Neural crest cell (in vitro differentiated cells): ENCODE data around the gene AGPAT3. TPM values are rescaled to one million over a fixed set of nuclear protein-coding genes. Genes with fewer than 3 reads are reported as not detected.

Source experiments
- DNase-seq: peaks from one replicate; pipeline ENCODE4 v3.0.0; 2021; ENCODE audit warnings: low read depth, mixed read lengths, low spot score
- H3K27ac Mint-ChIP-seq: one replicate; pipeline ENCODE4 v1.8.0; 2021; ENCODE audit warnings: mild to moderate bottlenecking, mixed read lengths; ENCODE audit not compliant: unreplicated experiment
- H3K27me3 Mint-ChIP-seq: 2 replicates; pipeline ENCODE4 v1.8.0; 2021; ENCODE audit warnings: low read depth, mild to moderate bottlenecking, mixed read lengths
- H3K36me3 Mint-ChIP-seq: 2 replicates; pipeline ENCODE4 v1.8.0; 2021; ENCODE audit warnings: low read depth, mild to moderate bottlenecking, mixed read lengths
- H3K4me1 Mint-ChIP-seq: 2 replicates; pipeline ENCODE4 v1.8.0; 2021; ENCODE audit warnings: mixed read lengths
- H3K4me3 Mint-ChIP-seq: one replicate; pipeline ENCODE4 v1.8.0; 2021; ENCODE audit warnings: mild to moderate bottlenecking, mixed read lengths
- H3K9me3 Mint-ChIP-seq: 2 replicates; pipeline ENCODE4 v1.8.0; 2021; ENCODE audit warnings: mixed read lengths
- total RNA-seq: library from RNA; stranded (reverse); gene quantifications from 2 replicates; pipeline ENCODE4 v1.2.1, GENCODE V29; 2021
- TF ChIP-seq, protein P1 (sequence below): fragments of 200-600 bp; sonication (generic); conservative IDR thresholded peaks from 2 replicates; pipeline ENCODE4 v1.5.0; 2021; ENCODE audit warnings: antibody characterized with exemption, mild to moderate bottlenecking

AGPAT3 gene
- total RNA-seq, 1 donor from 2014 or later: 37.3 TPM

DNA sequence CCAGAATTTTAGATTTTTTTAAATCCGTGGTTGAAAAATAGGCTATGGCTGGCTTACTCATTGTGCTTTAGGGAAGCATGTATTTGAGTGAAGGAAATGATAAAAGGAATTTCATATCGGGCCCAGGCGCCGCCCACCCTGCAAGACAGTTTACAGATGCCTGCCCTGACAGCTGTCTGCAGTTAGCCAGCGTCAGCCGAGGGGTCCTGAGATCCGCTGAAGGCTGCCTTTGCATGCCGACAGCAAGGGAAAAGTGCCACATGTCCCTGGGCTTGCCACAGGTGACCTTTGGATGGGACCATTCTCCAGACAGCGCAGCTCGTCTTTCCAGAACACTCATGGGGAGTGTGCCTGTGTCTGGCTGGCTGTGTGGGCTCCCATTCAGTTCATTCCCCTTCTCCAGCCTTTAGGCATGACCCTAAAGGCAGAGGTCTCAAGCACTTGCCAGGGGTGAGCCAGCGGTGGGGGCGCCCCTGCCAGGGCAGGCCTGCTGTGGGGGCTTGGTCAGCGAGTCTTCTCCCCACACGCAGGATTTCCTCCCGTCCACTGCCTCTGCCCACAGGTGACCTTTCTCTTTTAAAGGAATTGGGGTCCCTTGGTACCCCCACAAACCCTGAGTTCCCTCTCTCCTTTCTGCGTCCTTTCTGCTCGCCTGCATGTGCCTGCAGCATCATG, 101.0 kb downstream of the AGPAT3 start:
- Mint-ChIP-seq H3K4me3 (no peak overlapping the region), H3K9me3 (no peaks in the 10 kb centered on the region), H3K27ac (no peak overlapping the region), H3K36me3 (peaks cover 8% of the 10 kb centered on the region), H3K4me1 (no peaks in the 10 kb centered on the region), H3K27me3 (no peaks in the 10 kb centered on the region)
- no peak for DNase-seq
- TF ChIP-seq, protein P1, sequence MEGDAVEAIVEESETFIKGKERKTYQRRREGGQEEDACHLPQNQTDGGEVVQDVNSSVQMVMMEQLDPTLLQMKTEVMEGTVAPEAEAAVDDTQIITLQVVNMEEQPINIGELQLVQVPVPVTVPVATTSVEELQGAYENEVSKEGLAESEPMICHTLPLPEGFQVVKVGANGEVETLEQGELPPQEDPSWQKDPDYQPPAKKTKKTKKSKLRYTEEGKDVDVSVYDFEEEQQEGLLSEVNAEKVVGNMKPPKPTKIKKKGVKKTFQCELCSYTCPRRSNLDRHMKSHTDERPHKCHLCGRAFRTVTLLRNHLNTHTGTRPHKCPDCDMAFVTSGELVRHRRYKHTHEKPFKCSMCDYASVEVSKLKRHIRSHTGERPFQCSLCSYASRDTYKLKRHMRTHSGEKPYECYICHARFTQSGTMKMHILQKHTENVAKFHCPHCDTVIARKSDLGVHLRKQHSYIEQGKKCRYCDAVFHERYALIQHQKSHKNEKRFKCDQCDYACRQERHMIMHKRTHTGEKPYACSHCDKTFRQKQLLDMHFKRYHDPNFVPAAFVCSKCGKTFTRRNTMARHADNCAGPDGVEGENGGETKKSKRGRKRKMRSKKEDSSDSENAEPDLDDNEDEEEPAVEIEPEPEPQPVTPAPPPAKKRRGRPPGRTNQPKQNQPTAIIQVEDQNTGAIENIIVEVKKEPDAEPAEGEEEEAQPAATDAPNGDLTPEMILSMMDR: no peak

DNA sequence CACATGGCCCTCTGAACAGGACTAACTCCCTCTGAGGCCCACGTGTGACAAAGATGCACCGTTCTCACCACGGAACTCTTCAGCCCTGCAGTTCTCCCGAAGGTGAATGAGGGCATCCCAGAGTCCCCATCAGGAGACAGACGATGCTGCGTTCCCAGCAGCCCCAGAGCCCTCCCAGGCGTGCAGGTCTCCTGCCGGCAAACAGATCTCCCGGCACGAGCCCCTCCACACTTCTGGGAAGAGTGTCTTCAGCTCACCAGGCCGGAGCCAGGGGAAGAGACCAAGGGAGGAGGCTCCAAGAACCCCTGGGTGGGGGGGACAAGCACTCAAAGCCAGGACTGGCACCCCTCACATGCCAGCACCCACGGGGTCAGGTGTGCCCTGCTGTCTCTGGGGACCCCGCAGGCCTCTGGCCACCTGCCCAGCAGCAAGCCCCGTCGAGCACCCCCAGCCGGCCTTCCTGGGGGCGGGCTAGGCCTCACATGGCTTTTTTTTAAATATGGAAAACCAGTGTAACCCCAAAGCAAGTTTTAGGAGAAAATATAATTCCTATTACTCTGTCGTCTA, 102.0 kb downstream of the AGPAT3 start:
- Mint-ChIP-seq H3K27me3 (no peaks in the 10 kb centered on the region), H3K4me3 (no peak overlapping the region), H3K9me3 (no peaks in the 10 kb centered on the region), H3K36me3 (peaks cover 8% of the 10 kb centered on the region), H3K27ac (no peak overlapping the region), H3K4me1 (no peaks in the 10 kb centered on the region)
- no peak for DNase-seq
- TF ChIP-seq, protein P1: no peak

DNA sequence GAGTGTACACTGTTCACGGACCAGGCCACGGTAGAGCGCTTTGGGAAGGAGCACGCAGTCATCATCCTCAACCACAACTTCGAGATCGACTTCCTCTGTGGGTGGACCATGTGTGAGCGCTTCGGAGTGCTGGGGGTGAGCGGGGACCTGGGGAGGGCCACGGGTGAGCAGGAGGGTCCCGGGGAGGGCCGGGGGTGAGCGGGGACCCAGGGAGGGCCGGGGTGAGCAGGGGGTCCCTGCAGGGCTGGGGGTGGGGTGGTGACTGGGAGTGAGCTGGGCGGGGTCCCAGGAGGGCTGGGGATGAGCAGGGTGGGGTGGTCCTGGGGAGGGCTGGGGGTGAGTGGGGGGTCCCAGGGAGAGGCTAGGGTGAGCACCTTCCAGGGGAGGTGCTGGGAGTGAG, 103.0 kb downstream of the AGPAT3 start:
- Mint-ChIP-seq H3K4me1 (no peaks in the 10 kb centered on the region), H3K27ac (no peak overlapping the region), H3K27me3 (no peaks in the 10 kb centered on the region), H3K4me3 (no peak overlapping the region), H3K36me3 (peaks cover 4% of the 10 kb centered on the region), H3K9me3 (no peaks in the 10 kb centered on the region)
- TF ChIP-seq, protein P1: no peak
- no peak for DNase-seq

DNA sequence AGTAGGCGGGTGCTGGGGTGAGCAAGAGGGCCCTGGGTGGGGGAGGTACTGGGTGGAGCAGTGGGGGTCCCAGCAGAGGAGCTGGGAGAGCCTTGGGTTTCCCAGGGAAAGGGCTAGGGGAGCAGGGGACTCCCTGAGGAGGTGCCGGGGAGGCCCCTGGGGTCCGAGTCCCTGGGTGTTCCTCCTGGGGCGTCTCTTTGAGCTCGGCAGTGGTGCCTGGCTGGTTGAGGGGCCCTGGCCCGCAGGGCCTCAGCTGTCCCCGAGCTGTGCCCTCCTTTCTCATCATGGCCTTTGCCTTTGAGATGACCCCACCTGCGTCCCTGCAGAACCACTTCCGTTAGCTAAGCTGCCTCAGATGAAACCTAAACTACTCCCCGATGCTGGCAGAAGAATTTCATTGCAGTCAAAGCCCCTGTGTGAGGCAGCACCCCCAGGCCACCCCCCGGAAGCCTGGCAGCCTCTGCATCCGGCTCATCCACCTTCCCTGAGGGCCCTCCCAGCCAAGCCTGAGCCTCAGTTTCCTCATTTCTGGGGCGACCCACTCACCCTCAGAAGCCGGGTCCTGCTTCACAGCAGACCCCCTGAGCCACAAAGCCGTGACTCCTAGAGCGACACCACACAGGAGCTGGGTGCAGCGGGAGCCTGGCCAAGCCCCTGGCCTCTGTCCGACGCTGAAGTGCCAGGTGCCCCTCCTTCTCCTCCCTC, 103.5 kb downstream of the AGPAT3 start:
- H3K36me3 Mint-ChIP-seq: peaks cover 2% of the 10 kb centered on the region
- H3K4me3 Mint-ChIP-seq: no peak overlapping the region
- TF ChIP-seq, protein P1: no peak
- H3K27ac Mint-ChIP-seq: no peak overlapping the region
- no peaks in the 10 kb centered on the region for H3K9me3 Mint-ChIP-seq
- H3K4me1 Mint-ChIP-seq: no peaks in the 10 kb centered on the region
- no peak for DNase-seq
- no peaks in the 10 kb centered on the region for H3K27me3 Mint-ChIP-seq

DNA sequence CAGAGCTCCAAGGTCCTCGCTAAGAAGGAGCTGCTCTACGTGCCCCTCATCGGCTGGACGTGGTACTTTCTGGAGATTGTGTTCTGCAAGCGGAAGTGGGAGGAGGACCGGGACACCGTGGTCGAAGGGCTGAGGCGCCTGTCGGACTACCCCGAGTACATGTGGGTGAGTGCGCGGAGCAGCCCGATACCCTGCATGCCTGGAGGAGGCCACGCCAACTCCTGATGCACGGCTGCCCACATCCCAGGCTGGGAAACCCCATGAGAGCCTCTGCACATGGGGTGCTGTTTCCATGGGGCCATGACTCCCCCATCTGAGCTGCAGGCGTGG, 104.1 kb downstream of the AGPAT3 start:
- no peak for DNase-seq
- H3K27ac Mint-ChIP-seq: no peak overlapping the region
- H3K27me3 Mint-ChIP-seq: no peaks in the 10 kb centered on the region
- TF ChIP-seq, protein P1: no peak
- H3K36me3 Mint-ChIP-seq: no peaks in the 10 kb centered on the region
- no peak overlapping the region for H3K4me3 Mint-ChIP-seq
- peaks cover 2% of the 10 kb centered on the region for H3K4me1 Mint-ChIP-seq
- no peaks in the 10 kb centered on the region for H3K9me3 Mint-ChIP-seq
